Measurements from ENCODE around the gene MYZAP.

Gene MYZAP

DNA sequence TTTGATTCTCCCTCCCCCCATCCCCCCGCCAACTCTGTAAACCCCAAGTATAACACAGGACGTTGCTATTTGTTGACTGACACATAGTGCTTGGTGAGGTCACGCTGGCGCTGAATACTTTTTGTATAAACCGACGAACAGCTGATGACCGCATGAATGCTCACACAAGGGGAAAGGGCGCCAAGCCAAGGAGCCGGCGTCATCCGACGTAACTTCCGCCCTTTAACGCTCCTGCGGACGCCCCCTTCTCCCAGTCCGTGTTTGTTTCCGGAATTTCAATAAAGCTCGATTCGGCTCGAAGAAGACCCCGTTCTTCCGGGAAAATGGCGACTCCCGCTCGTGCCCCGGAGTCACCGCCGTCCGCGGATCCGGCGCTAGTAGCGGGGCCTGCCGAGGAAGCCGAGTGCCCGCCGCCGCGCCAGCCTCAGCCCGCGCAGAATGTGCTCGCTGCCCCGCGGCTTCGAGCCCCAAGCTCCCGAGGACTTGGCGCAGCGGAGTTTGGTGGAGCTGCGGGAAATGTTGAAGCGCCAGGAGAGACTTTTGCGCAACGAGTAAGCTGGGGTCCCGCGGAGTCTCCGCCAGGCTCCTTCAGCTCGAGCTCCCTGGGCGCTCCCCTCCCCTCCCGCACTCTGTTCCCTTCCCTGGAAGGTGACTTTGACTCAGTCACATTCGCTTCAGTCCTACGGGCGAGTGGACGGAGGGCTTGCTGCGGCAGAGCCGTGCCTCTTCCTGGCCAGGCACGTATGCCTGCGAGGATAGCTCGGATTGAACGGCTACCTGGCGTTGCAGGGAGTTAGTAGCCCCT lies 114.9 kb downstream of the MYZAP start, which contains the start of gene POLR2M:
POLR2M (plus strand) TSS at position 310 of the 805 bp plus-strand sequence; CDS start at position 439, 129 bp downstream.
- DNase-seq, result peak; percentile 98

DNA sequence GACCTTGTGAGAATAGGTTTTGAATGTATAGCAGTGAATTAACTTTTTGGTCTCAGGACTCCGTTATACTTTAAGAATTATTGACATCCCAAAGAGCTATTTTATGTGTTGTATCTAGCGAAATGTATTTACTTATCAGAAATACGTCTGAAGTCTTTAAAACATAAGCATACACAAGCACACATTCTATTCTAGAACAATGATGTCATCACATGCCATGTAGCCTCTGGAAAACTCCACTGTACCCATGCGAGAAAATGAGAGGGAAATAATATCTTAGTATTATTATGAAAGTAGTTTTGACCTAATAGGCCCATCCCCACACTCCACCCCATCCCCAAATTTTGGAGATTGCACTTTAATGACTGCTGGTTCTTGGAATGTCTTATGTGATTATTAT lies 116.3 kb downstream of the MYZAP start:
- DNase-seq, result peak; percentile 30

- DNase-seq, result no peak
Observed at GRCh38 chr15:57718309-57718708, 126.6 kb downstream of the MYZAP start.

DNA sequence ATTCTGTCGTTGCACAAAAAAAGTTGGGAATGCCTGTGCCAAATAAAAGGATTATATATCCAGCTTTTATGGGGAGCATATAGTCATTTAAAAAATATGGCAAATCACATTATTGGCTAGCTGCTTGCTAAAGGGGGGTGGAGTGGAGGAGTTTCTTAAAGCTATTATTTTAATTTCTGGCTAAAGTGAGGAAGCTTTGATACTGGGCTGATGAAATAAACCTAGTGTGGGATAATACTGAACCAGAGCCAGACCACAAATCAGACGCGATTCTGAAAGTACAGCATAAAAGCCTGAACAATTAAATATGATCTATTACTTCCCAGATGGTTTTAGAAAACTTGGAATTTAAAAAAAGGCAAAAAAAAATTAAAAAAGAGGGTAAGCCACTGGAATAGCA lies 129.2 kb downstream of the MYZAP start:
- DNase-seq, result no peak

GRCh38 chr15:57726411-57726810 lies 134.7 kb downstream of the MYZAP start:
- no peak for DNase-seq

DNA sequence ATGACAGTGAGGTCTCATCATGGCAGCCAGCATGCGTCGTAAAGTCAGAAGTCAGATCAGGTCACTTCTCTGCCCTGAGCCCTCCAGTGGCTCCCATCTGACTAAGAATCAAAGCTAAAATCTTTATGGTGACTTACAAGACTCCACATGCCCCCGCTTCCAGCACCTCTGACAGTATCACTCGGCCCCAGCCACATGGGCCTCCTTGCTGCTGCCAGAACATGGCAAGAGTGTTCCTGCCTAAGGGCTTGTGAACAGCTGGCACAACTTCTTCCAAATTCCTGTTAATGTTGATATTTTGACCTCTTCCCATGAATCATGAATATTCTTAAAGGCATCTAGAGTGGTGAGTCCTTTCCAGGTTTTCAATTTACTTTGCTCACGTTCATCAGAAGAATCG lies 135.3 kb downstream of the MYZAP start:
- DNase-seq, result no peak

DNA sequence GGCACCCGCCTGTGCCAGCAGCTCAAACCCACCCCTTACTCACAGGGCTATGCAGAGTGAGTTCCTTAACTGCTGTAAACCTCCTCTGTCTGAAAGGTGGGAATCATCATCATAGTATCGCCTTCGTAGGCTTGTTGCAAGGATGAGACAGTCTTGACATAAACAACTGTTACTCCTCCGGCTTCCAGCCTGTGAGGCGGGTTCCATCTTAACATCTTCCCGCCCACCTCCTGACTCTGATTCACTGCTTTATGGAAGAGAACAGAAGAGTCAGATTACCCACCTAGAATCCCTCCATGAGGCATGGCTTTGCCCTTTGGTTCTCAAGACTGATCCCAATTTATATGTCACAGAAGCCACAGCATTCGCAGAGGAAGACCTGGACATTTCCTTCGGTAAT lies 136.7 kb downstream of the MYZAP start:
- DNase-seq, result no peak

- no peak for DNase-seq
Observed at GRCh38 chr15:57730876-57731275, 139.2 kb downstream of the MYZAP start.

DNA sequence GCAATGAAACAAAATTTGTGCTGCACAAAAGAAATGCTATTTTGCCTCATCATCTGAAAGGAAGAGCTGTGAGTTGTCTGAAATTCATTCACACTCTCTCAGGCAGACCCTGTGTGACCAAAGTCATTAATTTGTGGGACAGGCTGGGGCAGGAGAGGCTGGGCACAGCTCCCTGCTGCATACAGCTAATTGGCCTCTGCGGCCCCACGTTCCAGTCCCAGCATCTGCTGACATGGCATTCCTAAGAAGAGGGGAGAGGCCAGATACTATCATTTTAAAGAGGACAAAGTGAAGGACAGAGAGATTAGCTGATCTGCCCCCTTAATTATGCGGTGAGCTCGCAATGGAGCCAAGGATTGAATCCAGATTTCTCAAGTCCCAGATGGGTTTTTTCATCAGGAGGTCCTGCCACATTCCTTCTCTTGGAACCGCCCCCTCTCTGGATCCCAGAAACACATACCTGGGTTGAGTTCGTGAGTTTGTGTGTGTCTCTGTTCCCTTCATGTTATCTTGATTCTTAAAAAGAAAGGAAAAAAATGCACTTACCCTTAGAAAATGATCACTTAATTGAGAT lies 139.9 kb downstream of the MYZAP start:
- DNase-seq, result no peak

DNA sequence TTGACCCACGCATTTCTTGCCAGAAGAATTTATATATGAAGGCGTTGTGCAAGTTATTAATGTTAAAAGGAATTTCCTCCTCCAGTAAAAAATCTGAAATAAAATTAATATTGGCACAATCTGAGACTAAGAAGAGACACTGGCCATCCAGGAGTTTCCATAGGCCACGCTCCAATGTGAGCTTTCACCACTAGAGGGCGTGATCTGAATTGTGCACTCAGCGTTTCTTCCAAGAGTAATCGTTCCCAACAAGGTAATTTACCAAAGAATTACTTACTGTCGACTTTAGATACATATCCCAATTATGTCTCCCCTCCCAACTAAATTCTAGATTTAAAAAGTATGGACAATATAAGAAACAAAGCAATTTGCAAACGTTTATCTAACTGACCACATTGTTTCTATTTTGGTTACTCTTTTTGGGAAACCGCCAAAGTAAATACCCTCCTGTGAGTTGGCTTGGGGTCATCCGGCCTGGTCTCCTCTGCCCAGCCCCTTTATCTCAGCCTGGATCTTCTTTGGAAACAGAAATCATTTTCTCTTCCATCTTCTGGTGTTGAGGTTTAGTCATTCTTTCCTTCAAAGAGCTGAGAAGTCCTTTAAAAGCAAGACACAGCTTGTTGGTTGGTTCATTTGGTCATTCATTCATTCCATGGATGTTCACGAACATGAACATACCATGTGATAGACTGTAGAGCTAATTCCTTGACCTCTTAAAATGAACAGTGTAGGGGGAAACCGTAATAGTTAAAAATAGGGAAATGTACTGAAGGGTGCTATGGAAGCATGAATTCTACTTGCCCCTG lies 141.0 kb downstream of the MYZAP start:
- DNase-seq, result peak; percentile 76

- no peak for DNase-seq
Observed at GRCh38 chr15:57734860-57735259, 143.2 kb downstream of the MYZAP start.

Measured in OCI-M1 (cell line).